Peyer's patch (tissue), 4 donors: Measurements from ENCODE around the gene LBH.

Experiments used
- POLR2A ChIP-seq, 2 donors: fragments of 450-650 bp; IDR thresholded peaks; one replicate each; pipeline ENCODE4 v1.5.1; 2017; ENCODE audit warnings: antibody characterized with exemption in 2 of 2, mild to moderate bottlenecking in 2 of 2, moderate library complexity in 2 of 2
- TF ChIP-seq, protein P1 (sequence below), 6 experiments: fragments of 450-650 bp in 4 of 6; fragments of 200-600 bp in 2 of 6; sonication (generic) in 1 of 6; IDR thresholded peaks; one replicate each; pipeline ENCODE4 v1.5.1; 2017 to 2019; ENCODE audit warnings: antibody characterized with exemption in 6 of 6, mild to moderate bottlenecking in 3 of 6, moderate library complexity in 1 of 6

DNA sequence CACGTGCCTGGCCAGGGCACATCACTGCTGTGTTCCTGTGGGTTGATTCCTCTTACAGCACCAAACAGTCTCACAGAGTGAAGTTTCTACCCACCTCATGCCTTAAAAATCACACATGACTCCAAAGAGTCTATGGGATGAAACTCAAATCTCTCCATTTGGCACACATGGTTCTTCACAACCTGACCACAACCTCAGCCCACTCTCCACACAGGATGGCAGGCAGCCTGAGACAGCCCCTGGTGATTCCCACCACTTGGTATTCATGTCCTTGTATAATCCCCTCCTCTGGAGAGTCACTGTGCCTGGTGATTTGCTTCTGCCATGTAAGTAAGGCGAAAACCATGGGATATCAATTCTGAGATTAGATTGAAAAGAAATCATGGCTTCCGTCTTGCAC lies 46.2 kb downstream of the LBH start:
- no peak for TF ChIP-seq POLR2A (IDR thresholded peaks at IDR 0.05)
- TF ChIP-seq, protein P1, sequence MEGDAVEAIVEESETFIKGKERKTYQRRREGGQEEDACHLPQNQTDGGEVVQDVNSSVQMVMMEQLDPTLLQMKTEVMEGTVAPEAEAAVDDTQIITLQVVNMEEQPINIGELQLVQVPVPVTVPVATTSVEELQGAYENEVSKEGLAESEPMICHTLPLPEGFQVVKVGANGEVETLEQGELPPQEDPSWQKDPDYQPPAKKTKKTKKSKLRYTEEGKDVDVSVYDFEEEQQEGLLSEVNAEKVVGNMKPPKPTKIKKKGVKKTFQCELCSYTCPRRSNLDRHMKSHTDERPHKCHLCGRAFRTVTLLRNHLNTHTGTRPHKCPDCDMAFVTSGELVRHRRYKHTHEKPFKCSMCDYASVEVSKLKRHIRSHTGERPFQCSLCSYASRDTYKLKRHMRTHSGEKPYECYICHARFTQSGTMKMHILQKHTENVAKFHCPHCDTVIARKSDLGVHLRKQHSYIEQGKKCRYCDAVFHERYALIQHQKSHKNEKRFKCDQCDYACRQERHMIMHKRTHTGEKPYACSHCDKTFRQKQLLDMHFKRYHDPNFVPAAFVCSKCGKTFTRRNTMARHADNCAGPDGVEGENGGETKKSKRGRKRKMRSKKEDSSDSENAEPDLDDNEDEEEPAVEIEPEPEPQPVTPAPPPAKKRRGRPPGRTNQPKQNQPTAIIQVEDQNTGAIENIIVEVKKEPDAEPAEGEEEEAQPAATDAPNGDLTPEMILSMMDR (IDR thresholded peaks at IDR 0.05) = no peak
